HG03064 (cell line): Measurements from ENCODE around the gene CRABP2.

ENCODE experiments used
- ATAC-seq: cut with Tn5 transposase; IDR thresholded peaks from one replicate; pipeline ENCODE4 v1.9.1; 2021; ENCODE audit warnings: low read depth; ENCODE audit not compliant: unreplicated experiment

The CRABP2 gene

DNA sequence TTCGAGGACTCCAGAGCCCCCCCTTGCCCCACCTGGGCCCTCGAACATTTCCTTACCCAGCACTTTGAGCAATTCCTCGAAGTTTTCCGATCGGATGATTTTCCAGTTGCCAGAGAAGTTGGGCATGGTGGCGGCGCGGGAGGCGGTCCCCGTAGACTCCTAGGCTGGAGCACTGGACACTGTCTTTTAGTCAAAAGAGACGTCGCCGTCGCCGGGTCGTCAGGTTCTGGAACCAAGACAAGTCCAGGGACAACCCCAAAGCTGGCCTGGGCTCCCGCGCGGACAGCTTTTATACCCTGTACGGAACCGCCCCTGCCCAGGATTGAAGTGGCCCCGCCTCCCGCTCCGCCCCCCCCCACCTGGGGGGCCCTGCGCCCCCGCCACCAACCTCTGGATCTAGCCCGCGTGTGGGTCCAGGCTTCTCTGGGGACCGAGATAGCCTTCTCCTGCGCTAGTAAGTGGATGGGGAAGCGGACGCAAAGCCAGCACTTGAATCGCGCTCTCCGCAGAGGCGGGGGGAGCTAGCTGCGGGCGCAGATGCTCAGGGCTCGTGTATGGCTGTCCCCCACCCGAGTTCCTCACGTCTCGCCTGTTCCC lies at the start of gene CRABP2:
CRABP2 (minus strand) TSS at position 263 of the 597 bp plus-strand sequence; CDS start at position 126, 137 bp downstream.
- no peak for ATAC-seq

DNA sequence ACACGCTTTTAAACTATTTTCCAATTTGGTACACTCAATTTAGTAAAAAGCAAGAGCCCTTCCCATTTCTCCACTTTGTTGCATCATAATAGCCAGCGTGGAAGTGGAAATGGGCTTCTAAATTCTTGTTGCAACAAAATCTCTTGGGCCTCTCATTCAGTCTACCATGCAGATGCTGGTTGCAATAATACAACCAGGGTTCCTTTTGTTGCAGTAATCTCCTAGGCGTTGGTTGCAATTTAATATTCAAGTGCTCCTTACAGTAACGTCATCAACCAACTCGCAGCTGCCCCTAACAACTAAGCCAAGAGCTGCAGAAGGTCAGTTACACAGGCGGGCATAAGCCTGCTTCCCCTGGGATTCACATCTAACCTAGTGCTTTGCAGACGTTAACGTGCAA lies 48.8 kb upstream of the CRABP2 start:
- ATAC-seq: no peak

DNA sequence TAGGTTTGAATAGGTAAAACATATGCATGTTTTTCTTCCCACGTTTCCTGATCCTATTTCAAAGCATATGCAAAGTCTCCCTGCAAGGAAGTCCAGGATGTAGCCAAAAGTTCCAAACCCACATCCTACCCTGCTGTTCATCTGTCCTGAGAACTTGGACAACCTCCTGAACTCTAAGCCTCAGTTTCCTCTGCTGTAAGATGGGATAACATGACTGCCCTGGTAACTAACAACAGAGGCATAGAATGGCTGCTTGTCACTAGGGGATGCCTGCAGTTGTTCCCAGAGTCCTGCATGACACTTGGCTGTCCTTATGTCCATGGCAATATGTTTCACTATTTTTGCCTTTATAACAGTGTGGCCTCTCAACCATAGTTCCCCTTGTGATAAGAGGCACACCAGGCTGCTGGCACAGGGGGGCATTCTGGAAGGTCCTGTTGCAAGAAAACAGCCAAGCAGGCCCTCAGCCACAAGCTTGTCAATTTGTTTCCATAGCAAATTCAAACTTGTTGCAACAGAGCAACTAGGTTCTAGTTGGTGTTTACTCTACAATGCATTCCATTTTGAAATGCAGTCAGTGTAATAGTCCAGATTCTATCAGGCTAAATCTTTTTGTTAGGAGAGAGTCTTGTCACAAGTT lies 47.6 kb upstream of the CRABP2 start:
- no peak for ATAC-seq

DNA sequence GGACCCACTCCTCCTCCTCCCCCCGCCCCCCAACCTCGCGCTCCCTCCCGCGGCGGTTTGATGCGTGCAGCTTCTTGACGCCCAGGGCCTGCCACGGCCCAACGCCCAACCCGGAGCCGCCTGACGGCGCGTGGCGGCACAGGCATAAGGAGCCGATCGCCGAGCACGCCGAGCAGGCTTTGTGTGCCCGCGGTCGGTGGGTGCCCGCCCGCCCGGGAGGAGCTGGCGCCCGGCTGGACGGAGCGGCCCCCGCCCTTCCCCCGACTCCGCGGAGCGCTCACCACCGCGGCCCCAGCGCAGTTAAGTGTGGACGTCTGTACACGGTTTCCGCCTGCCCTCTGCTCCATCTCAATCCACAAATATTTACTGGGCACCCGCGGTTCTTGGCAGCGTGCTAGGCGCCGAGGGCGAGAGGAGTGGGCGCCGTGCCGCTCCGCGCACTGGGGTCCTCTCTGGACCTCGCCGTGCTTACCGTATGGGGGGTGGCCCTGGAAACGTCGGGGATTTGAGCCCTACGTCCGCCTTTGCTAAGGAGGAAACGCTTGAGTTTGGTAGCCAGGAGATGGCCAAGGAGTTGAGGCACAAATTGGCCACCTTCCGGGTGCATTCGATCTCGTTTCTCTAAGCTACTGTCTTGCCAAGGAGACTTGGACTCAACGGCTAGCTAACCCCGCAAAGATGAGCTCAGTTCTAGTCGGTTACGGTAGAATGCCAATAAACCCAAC lies 46.5 kb upstream of the CRABP2 start:
- ATAC-seq: peak; percentile 51

DNA sequence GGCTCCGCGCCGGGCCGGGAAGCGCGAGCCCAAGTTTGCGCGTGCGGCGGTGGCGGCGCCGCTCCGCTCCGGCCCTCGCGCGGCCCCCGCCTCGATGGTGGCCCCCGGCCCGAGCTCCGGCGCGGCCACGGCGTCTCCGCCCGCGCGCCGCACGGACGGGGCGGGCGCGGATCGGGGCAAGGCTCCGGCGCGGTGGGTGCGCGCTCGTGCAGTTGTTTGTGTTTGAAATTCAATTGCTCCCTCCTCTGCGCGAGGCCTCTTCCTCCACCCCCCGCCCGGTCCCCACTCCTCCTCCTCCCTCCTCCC lies 46.0 kb upstream of the CRABP2 start, which contains the start of gene HDGF:
HDGF (minus strand) TSS at position 225 of the 306 bp plus-strand sequence. CDS start 246 bp downstream, outside the sequence.
- ATAC-seq: peak; percentile 1

DNA sequence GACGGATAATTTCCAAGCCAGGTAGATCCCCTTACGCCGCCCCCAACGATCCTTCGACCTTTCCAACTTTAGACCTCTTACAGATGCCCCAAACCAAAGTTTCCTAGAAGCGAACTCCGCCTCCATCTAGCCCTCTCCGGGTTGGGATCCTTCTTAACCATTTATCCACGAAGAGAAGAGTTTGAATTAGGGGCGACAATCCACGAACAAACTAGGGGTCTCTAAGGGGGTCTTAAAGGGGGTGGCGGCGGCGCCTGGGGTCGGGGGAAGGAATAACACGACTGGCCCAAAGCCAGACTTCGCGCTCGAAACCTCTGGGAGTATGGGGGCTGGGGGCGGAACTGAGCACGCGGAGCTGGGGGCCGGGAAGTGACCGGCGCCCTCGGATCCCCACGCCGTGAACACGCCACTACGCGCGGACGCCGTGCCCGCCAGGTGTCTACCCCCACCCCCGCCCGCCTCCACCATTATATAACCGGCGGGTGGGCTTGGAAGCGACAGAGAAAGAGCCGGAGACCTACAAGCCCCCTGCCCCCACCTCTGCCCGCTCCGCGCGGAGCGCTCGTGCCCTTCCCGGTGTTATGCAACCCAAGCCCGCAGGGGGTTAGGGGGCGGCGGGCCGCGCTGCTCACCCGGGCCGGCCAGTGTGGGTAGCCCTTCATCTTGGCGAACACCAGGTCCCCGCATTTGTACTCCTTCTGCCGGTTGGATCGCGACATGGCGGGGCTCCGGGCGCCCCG lies 45.5 kb upstream of the CRABP2 start:
- peak; percentile 11 for ATAC-seq

DNA sequence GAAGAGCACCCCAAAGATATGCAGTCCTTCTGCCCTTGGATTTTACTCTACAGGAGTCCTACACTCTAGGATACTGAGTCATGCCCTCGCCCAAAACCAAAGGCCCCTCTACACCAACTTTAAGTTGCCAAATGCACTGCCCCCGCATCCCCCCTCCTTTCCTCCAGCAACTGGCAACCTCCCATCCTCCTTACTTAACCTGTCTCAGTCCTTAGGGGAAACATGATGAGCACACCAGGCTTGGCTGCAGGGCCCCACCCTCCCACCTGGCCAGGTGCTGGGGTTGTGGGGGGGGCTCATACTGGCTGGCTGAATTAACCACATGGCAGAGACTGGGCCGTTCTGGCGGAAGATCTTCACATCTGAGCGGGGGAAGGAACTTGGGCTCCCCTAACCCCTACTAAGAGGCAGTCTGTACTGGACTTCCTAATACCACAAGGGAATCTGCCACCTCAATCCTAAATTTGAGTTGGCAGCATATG lies 44.8 kb upstream of the CRABP2 start:
- no peak for ATAC-seq

DNA sequence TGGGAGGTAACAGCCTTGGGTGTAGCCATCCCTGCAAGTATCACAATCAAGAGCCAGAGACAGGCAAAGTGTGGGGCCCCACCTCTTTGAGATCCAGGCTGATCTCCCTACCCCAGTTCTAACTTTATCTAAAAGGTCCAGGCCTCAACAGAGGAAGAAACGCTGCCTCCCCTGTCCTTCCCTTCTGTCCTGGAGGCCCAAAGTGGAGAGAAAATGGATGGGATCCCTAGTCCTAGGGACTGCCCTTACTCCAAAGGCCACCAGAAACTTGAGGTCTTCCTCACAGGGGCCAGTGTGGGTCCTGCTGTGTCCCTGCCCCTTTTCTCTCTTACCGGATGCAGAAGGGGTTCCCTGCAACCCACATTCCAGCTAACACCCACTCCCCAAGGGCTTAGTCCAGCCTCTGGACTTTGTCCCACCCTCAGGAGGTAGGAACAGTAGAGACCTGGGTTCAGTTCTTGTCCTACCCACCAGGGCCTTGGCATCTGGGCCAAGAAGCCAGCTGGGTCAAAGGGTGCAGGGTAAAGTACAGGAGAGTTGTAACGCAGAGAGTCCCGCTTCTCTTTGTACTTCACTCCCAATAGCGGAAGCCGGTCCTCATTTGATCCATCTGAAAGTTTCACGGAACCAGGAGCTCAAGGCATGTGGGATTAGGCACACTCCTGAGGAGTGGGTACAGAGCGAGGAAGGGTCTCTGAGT lies 44.2 kb upstream of the CRABP2 start:
- no peak for ATAC-seq

DNA sequence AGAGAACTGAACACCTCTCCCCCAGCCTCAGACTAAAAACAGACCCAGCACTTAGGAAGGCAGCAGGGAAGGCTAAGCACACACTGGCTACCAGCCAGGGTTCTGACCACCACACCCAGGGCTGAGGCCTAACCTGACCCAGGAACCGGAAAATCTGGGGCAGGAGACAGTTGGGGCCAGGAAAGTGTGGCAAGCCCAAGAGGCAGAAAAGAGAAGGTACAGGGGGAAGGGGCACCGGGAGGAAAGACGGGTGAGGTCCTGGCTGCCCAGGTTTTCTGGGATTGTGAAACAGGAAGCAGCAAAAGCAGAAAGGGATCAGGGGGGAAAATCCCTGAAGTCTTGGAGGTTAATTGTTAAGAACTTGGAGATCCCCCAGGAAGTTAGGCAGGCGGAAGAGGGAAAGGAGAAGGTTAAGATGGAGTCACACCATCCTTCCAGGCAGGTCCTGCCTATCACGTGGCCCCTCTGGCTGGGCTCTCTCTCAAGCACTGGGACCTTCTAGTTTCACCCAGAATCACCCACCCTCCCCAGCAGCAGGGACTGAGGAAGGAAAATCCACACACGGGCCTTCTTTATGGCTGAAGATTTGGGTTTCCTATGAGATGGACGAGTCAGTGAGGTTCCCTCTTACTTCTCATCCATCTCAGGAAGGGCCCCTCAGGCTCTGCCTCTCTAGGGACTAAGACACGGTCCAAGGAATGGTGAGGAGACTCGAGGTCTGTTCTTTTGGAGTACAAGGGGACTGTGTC lies 43.5 kb upstream of the CRABP2 start:
- no peak for ATAC-seq

DNA sequence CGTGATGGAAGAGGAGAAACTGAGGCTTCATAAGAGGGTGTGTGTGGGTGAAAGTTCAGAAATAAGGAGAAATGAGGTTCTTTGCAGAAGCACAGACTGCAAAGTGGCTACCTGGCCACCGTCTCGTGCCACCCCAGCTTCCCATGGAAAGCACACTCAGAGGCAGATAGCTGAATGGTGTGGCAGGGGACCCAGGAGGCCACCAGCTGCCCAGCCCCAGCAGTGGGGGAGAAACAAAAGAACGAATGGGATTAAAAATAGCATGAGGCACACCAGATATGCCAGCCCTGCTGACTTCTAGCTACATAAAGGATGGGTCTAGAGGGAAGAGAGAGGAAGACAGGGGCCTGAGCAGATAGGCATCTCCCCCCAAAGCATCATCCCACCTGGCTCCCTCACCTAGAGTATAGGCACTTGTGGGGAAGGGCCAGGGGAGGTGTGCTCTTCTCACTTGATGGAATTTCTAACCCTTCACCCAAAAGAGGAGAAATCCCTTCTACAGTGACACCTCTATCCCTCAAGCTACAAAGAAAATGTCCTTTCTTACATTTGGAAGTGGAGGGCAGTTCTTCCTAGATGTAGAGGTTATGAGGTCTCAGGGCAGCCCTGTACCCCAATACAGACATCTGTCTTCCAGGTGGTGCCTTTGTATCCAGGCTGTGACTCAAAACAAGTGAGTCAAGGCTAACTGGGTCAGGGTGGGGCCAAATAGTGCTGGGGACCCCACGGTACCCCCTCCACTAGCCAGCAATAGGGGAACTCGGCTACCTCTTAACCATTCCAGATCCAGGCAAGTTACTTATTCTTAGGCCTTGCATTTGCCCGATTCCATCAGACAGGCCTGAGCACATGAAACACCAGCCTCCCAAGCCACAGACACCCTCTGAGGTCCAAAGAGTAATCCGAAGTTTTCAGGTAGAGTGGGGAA lies 42.6 kb upstream of the CRABP2 start:
- no peak for ATAC-seq

DNA sequence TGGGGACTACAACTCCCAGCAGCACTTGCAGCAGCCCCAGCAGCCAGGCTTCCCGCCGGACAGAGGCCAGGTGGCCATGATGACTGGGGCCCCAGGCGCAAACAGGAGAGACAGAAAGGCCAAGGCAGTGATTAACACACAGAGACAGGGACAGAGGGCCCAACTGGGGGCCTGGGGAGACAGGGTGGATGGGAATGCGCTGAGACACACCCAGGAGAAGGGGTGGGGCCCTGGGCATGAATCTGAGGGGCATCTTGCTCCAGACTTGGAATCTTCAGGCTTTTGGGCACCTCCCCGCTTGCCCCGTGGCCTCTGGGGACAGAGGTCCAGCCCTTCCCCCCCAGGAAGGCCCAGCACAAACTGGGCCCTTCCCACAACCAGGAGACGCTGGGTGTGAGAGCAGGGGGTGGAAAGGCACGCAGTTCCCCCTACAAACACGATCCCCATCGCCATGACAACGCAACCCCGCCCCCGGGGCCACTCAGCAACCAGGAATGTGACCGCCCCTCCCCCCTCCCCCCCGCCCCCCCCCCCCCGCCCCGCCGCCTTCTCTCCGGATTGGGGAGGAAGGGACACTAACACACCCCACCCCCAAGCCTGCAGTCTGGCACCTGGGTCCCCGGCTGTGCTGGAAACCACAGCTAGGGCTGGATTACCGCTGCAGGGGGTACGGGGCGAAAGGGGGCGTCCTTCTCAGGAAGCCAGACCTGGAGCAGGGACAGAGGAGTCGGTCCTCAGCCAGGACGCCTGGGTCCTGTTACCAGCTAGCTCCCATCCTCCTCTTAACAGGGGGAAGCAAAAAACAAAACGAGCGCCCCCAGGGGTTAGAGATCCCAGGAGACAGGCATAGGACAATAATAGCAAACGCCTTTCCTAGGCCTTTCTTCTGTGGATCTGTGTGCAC lies 41.6 kb upstream of the CRABP2 start:
- ATAC-seq: no peak

DNA sequence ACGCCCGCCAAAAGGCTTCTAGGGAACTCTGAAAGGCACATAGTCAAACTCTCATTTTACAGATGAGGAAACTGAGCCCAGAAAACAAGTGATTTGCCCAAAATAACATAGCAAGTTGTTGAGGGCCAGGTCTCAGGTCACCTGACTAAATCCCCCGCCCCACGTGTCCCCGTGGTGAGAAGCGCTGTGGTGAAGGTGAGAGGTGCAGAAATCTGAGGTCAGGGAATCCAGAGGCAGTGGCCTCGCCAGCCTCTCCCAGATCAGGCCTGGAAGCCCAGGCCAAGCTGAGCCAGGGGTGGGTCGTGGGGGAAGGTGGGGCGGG lies 41.0 kb upstream of the CRABP2 start:
- no peak for ATAC-seq

DNA sequence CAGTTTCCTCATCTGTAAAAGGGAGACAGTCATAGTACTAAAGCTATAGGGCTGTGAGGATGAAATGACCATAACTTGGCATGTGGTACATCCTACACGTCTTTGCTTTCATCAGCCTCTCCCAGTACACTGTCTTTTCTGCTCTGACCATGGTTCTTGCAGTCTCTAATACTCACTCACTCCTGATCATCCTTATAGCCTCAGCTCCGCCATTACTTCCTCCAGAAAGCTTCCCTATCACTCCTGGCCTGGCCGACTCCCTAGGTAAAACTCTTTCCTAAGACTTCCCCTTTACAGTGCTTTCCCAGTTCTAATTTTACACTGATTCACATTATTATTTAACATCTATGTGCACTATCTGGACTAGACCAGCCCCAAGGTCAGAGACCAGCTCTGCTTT lies 40.5 kb upstream of the CRABP2 start:
- no peak for ATAC-seq

DNA sequence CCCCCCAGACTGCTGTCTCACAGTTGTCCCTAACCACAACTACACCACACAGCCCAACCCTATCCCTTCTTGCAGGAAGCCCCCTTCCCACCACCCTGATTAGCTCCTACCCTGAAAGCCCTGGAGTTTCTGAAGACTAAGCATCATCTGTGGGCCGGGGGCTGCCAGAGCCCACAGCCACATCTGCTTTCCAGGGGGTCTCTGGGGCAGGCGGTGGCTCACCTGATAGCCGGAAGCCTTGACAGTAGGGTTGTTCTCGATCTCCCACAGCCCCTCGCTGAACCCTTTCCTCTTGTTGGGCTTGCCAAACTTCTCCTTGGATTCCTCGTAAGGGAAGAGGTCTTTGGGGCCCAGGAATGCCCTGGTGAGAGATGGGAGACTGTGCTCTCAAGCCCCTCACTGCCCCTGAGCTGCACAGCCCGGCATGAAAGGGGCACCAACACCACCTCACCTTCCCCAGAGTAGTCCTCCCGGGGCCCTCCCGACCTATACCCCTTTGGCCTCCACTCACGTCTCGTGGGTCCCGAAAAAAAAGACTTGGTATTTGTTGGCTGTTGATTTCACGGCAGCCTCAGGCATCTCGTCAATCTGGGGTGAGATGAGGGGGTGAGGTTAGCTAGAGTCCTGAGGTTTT lies 39.5 kb upstream of the CRABP2 start:
- ATAC-seq: no peak

DNA sequence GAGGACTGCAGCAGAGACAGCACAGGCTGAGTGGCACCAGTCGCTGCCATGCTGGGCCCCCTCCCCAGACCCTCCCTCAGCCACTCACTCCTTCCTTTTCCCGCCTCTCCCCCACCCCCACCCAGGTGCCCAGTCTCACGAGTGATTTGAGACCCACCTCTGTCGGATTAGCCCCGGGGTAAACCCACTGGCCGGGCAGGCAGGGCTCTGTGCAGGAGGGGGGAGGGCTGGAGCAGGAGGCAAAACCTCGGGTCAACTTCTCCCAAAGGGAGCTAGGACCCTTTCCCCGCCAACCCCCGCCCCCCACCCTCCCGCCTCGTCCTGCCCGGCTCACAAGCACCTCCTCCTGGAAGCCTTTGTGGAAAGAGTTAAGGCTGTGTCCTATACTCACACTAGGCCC lies 39.0 kb upstream of the CRABP2 start:
- ATAC-seq: no peak

DNA sequence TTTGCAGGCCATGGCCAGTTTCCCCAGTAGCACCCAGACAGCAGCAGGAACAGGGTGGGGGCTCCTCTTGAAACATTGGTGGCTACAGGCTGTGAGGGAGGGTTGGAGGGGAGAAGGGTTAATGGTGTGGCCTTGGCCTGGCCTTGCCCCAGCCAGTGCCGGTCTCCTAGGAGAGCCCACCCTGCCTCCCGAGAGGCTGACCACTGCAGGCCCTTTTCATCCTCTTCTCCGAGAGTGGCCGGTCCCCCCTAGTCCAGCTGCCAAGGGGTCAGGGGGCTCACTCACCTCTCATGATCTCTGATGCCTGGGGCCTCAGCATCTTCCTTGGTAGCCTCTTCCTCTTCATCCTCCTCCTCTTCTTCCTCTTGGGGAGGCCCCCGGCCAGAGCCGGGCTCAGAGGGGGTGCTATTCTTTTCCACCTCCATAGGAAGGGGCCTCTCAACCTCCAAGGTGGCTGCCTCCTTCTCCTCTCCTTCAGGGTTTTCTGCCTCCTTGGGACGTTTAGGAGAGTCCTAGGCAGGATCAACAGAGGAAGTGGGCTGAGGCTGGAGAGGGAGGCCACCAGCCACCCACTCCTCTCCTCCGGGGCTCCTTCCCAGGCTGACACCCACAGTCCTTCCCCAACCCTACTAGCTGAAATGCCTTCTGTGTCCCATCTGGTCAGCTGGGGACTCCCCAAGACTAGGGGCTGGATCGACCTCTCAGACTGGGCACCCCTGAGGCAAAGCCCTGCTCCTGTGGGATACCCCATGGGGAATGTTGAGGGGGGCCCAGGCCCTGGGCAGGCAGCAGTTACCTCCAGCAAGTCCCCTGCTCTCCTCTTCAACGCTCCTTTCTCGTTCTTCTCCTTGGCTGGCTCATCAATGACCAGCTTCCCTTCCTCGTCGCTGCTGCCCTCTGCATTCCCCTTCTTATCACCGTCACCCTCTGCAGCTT lies 38.3 kb upstream of the CRABP2 start:
- ATAC-seq: no peak
